AG10803 (cell line): Measurements from ENCODE around the gene SMYD3.
"Not testable (repeated sequence)": the region's sequence is repeated elsewhere in the genome, so short reads cannot be mapped to it uniquely, and the experiment has no call there.

Experiments
- DNase-seq: peaks from one replicate; pipeline ENCODE4 v3.0.0; 2010; ENCODE audit warnings: low read depth
- H3K4me3 ChIP-seq: 2 replicates; pipeline ENCODE4 v1.5.1; 2011; ENCODE audit warnings: mild to moderate bottlenecking, low read length, control low read depth
- CTCF ChIP-seq: conservative IDR thresholded peaks from 2 replicates; pipeline ENCODE4 v1.5.1; 2011; ENCODE audit warnings: mild to moderate bottlenecking, low read length, control low read depth, inconsistent platforms

Gene SMYD3

GRCh38 chr1:245776139-245776538 lies 730.9 kb downstream of the SMYD3 start:
- no peak overlapping the region for H3K4me3 ChIP-seq
- DNase-seq = no peak
- TF ChIP-seq CTCF = no peak

GRCh38 chr1:245774931-245775330 lies 732.1 kb downstream of the SMYD3 start:
- not testable (repeated sequence) for H3K4me3 ChIP-seq, DNase-seq

- TF ChIP-seq CTCF = no peak
- no peak for DNase-seq
- H3K4me3 ChIP-seq = no peak overlapping the region
Measured at GRCh38 chr1:245774196-245774595, 732.9 kb downstream of the SMYD3 start.

- no peak overlapping the region for H3K4me3 ChIP-seq
- TF ChIP-seq CTCF = no peak
- DNase-seq = no peak
Measured at GRCh38 chr1:245773344-245773743, 733.7 kb downstream of the SMYD3 start.

GRCh38 chr1:245772739-245773138 lies 734.3 kb downstream of the SMYD3 start:
- H3K4me3 ChIP-seq = no peak overlapping the region
- TF ChIP-seq CTCF = no peak
- no peak for DNase-seq

- TF ChIP-seq CTCF = no peak
- no peak overlapping the region for H3K4me3 ChIP-seq
- no peak for DNase-seq
Measured at GRCh38 chr1:245772325-245772724, 734.8 kb downstream of the SMYD3 start.

- peak; percentile 97 for DNase-seq
- TF ChIP-seq CTCF = no peak
- no peak overlapping the region for H3K4me3 ChIP-seq
Measured at GRCh38 chr1:245771511-245772281, 735.4 kb downstream of the SMYD3 start.

GRCh38 chr1:245770156-245770555 lies 736.9 kb downstream of the SMYD3 start:
- no peak for TF ChIP-seq CTCF
- H3K4me3 ChIP-seq = no peak overlapping the region
- no peak for DNase-seq
